HCEC 1CT (cell line): Measurements from ENCODE around the gene SIPA1L3.

Source experiments
- DNase-seq: peaks from one replicate; pipeline ENCODE4 v3.0.0-alpha.2; 2017

Gene SIPA1L3

GRCh38 chr19:37947778-37948177 lies 40.8 kb downstream of the SIPA1L3 start:
- DNase-seq = no peak

GRCh38 chr19:37948362-37948761 lies 41.4 kb downstream of the SIPA1L3 start:
- no peak for DNase-seq

- no peak for DNase-seq
Measured at GRCh38 chr19:37950471-37951175, 43.6 kb downstream of the SIPA1L3 start.

GRCh38 chr19:37951816-37952210 lies 44.8 kb downstream of the SIPA1L3 start:
- no peak for DNase-seq

- no peak for DNase-seq
Measured at GRCh38 chr19:37953171-37953917, 46.3 kb downstream of the SIPA1L3 start.

- DNase-seq = no peak
Measured at GRCh38 chr19:37953918-37954303, 46.9 kb downstream of the SIPA1L3 start.

GRCh38 chr19:37954421-37954874 lies 47.4 kb downstream of the SIPA1L3 start:
- no peak for DNase-seq

GRCh38 chr19:37955986-37956385 lies 49.0 kb downstream of the SIPA1L3 start:
- no peak for DNase-seq

GRCh38 chr19:37957176-37957575 lies 50.2 kb downstream of the SIPA1L3 start:
- DNase-seq = no peak

GRCh38 chr19:37959665-37960114 lies 52.7 kb downstream of the SIPA1L3 start:
- DNase-seq = no peak

GRCh38 chr19:37961198-37961597 lies 54.2 kb downstream of the SIPA1L3 start:
- no peak for DNase-seq

GRCh38 chr19:37963190-37963936 lies 56.4 kb downstream of the SIPA1L3 start:
- DNase-seq = peak; percentile 36

GRCh38 chr19:37964109-37964508 lies 57.1 kb downstream of the SIPA1L3 start:
- peak; percentile 9 for DNase-seq

- DNase-seq = no peak
Measured at GRCh38 chr19:37966211-37966661, 59.2 kb downstream of the SIPA1L3 start.

- DNase-seq = no peak
Measured at GRCh38 chr19:37966662-37967231, 59.7 kb downstream of the SIPA1L3 start.

GRCh38 chr19:37969695-37970094 lies 62.7 kb downstream of the SIPA1L3 start:
- DNase-seq = no peak

- DNase-seq = no peak
Measured at GRCh38 chr19:37970699-37971098, 63.7 kb downstream of the SIPA1L3 start.

- DNase-seq = no peak
Measured at GRCh38 chr19:37972803-37973202, 65.8 kb downstream of the SIPA1L3 start.

- no peak for DNase-seq
Measured at GRCh38 chr19:37973666-37974065, 66.7 kb downstream of the SIPA1L3 start.

- no peak for DNase-seq
Measured at GRCh38 chr19:37975071-37975470, 68.1 kb downstream of the SIPA1L3 start.

- DNase-seq = no peak
Measured at GRCh38 chr19:37975596-37976515, 68.8 kb downstream of the SIPA1L3 start.

- no peak for DNase-seq
Measured at GRCh38 chr19:37977391-37977790, 70.4 kb downstream of the SIPA1L3 start.
